Stimulated activated CD8-positive, alpha-beta memory T cell treated with anti-CD3 and anti-CD28 coated beads, Interleukin-4, amount 100 ng/mL, for 24 hours (primary cell): ENCODE data around the gene WFDC1.

Experiments
- DNase-seq: peaks from one replicate; pipeline ENCODE4 v3.0.0-alpha.2; 2020; ENCODE audit warnings: low read depth

The WFDC1 gene

GRCh38 chr16:84272740-84273320 lies 21.8 kb upstream of the WFDC1 start:
- DNase-seq = no peak

GRCh38 chr16:84274515-84274914 lies 20.2 kb upstream of the WFDC1 start:
- DNase-seq = no peak

- DNase-seq = no peak
These were observed 19.0 kb upstream of the WFDC1 start for GRCh38 chr16:84275585-84276151.

- DNase-seq = peak; percentile 58
These were observed 17.3 kb upstream of the WFDC1 start for GRCh38 chr16:84277244-84277823.

- no peak for DNase-seq
These were observed 16.3 kb upstream of the WFDC1 start for GRCh38 chr16:84278333-84278732.

GRCh38 chr16:84278968-84279367 lies 15.7 kb upstream of the WFDC1 start:
- no peak for DNase-seq

- no peak for DNase-seq
These were observed 14.8 kb upstream of the WFDC1 start for GRCh38 chr16:84279881-84280280.

- DNase-seq = no peak
These were observed 13.6 kb upstream of the WFDC1 start for GRCh38 chr16:84281074-84281473.

- DNase-seq = no peak
These were observed 12.1 kb upstream of the WFDC1 start for GRCh38 chr16:84282533-84282932.

- DNase-seq = no peak
These were observed 11.1 kb upstream of the WFDC1 start for GRCh38 chr16:84283314-84284153.

GRCh38 chr16:84284154-84284722 lies 10.4 kb upstream of the WFDC1 start:
- DNase-seq = no peak

- no peak for DNase-seq
These were observed 8.0 kb upstream of the WFDC1 start for GRCh38 chr16:84286578-84287240.

- DNase-seq = no peak
These were observed 5.8 kb upstream of the WFDC1 start for GRCh38 chr16:84288902-84289301.

GRCh38 chr16:84291226-84291625 lies 3.5 kb upstream of the WFDC1 start:
- DNase-seq = no peak

GRCh38 chr16:84292011-84292410 lies 2.7 kb upstream of the WFDC1 start:
- no peak for DNase-seq

- no peak for DNase-seq
These were observed 1.3 kb upstream of the WFDC1 start for GRCh38 chr16:84293406-84293805.

GRCh38 chr16:84294117-84294516 lies 561 bp upstream of the WFDC1 start:
- no peak for DNase-seq

- no peak for DNase-seq
These were observed 654 bp downstream of the WFDC1 start for GRCh38 chr16:84295203-84295860.

GRCh38 chr16:84298376-84298899 lies 3.8 kb downstream of the WFDC1 start:
- no peak for DNase-seq

- no peak for DNase-seq
These were observed 5.2 kb downstream of the WFDC1 start for GRCh38 chr16:84299734-84300440.
